HepG2 (cell line): ENCODE data around the gene SMIM11. TPM values are rescaled to one million over a fixed set of nuclear protein-coding genes. Genes with fewer than 3 reads are reported as not detected.
A peak's percentile ranks its signal among the peaks of the same experiment; 100 is the strongest.

Experiments
- ATRX ChIP-seq: sonication (generic); formaldehyde crosslinking; IDR thresholded peaks from 2 replicates; pipeline ENCODE4 v1.4.0; 2020; ENCODE audit warnings: missing genetic modification reagents, borderline replicate concordance
- CBX1 ChIP-seq: IDR thresholded peaks from one replicate; pipeline ENCODE4 v1.6.1; 2016; ENCODE audit warnings: antibody characterized with exemption, low read depth
- DDIT3 ChIP-seq: sonication (generic); formaldehyde crosslinking; IDR thresholded peaks from 2 replicates; pipeline ENCODE4 v1.4.0; 2020; ENCODE audit warnings: mild to moderate bottlenecking, missing genetic modification reagents
- GTF3A ChIP-seq: sonication (generic); formaldehyde crosslinking; conservative IDR thresholded peaks from 2 replicates; pipeline ENCODE4 v1.4.0; 2020; ENCODE audit warnings: mild to moderate bottlenecking, missing genetic modification reagents
- KDM6A ChIP-seq: IDR thresholded peaks from 2 replicates; pipeline ENCODE4 v1.6.1; 2016; ENCODE audit warnings: low read depth
- PAX8 ChIP-seq: sonication (generic); formaldehyde crosslinking; IDR thresholded peaks from 2 replicates; pipeline ENCODE4 v1.8.0; 2022; ENCODE audit warnings: mild to moderate bottlenecking, missing genetic modification reagents, borderline replicate concordance
- ZNF180 ChIP-seq: sonication (generic); formaldehyde crosslinking; IDR thresholded peaks from 2 replicates; pipeline ENCODE4 v1.4.0; 2020; ENCODE audit warnings: low read depth, missing genetic modification reagents, borderline replicate concordance
- ZNF24 ChIP-seq: fragments of 450-650 bp; IDR thresholded peaks from 2 replicates; pipeline ENCODE4 v1.6.1; 2017; ENCODE audit warnings: antibody characterized with exemption, mild to moderate bottlenecking
- ZNF260 ChIP-seq: sonication (generic); formaldehyde crosslinking; IDR thresholded peaks from 2 replicates; pipeline ENCODE4 v1.4.0; 2020; ENCODE audit warnings: missing genetic modification reagents, low read depth, mild to moderate bottlenecking, borderline replicate concordance
- ZNF513 ChIP-seq: sonication (generic); formaldehyde crosslinking; conservative IDR thresholded peaks from 2 replicates; pipeline ENCODE4 v1.5.0; 2020; ENCODE audit warnings: missing genetic modification reagents
- ZSCAN21 ChIP-seq: sonication (generic); formaldehyde crosslinking; IDR thresholded peaks from 2 replicates; pipeline ENCODE4 v1.8.0; 2022; ENCODE audit warnings: mild to moderate bottlenecking, missing genetic modification reagents, moderate library complexity, borderline replicate concordance
- polyA plus RNA-seq, 8 experiments: library from polyadenylated mRNA; depleted of rRNA in 3 of 8; stranded (reverse) in 7 of 8; unstranded in 1 of 8; fragments of >200 nt; fragmentation: Illumina TruSeq in 4 of 8; extraction: Trizol in 4 of 8; gene quantifications; 2 replicates each; pipeline versions ENCODE4 v1.2.1 to v1.2.3, GENCODE V29; 2011 to 2016; ENCODE audit warnings: low read depth in 4 of 8, missing spikeins in 1 of 8, mixed read lengths in 1 of 8; ENCODE audit not compliant: insufficient read depth in 1 of 8
- total RNA-seq, 5 experiments: library from RNA; depleted of rRNA; stranded (reverse); fragments of >200 nt; fragmentation: Illumina TruSeq; extraction: Trizol; gene quantifications; 2 replicates each; pipeline ENCODE4 v1.2.3, GENCODE V29; 2016; ENCODE audit warnings: low read depth in 1 of 5
- TF ChIP-seq, protein P1 (sequence below): sonication (generic); formaldehyde crosslinking; IDR thresholded peaks from 2 replicates; pipeline ENCODE4 v1.9.0; 2021; ENCODE audit warnings: mild to moderate bottlenecking, missing genetic modification reagents
- TF ChIP-seq, protein P2 (sequence below): sonication (generic); formaldehyde crosslinking; IDR thresholded peaks from 2 replicates; pipeline ENCODE4 v1.5.0; 2020; ENCODE audit warnings: mild to moderate bottlenecking, missing genetic modification reagents
- TF ChIP-seq, protein P3 (sequence below): IDR thresholded peaks from 2 replicates; pipeline ENCODE4 v1.6.1; 2012; ENCODE audit warnings: inconsistent platforms

The SMIM11 gene
- total and polyA plus RNA-seq, 2 of the 13 experiments (the other 11 are each of a cell fraction or from before 2014, with no cell fraction given) = 6.4 to 18.9 TPM

- TF ChIP-seq, protein P1, sequence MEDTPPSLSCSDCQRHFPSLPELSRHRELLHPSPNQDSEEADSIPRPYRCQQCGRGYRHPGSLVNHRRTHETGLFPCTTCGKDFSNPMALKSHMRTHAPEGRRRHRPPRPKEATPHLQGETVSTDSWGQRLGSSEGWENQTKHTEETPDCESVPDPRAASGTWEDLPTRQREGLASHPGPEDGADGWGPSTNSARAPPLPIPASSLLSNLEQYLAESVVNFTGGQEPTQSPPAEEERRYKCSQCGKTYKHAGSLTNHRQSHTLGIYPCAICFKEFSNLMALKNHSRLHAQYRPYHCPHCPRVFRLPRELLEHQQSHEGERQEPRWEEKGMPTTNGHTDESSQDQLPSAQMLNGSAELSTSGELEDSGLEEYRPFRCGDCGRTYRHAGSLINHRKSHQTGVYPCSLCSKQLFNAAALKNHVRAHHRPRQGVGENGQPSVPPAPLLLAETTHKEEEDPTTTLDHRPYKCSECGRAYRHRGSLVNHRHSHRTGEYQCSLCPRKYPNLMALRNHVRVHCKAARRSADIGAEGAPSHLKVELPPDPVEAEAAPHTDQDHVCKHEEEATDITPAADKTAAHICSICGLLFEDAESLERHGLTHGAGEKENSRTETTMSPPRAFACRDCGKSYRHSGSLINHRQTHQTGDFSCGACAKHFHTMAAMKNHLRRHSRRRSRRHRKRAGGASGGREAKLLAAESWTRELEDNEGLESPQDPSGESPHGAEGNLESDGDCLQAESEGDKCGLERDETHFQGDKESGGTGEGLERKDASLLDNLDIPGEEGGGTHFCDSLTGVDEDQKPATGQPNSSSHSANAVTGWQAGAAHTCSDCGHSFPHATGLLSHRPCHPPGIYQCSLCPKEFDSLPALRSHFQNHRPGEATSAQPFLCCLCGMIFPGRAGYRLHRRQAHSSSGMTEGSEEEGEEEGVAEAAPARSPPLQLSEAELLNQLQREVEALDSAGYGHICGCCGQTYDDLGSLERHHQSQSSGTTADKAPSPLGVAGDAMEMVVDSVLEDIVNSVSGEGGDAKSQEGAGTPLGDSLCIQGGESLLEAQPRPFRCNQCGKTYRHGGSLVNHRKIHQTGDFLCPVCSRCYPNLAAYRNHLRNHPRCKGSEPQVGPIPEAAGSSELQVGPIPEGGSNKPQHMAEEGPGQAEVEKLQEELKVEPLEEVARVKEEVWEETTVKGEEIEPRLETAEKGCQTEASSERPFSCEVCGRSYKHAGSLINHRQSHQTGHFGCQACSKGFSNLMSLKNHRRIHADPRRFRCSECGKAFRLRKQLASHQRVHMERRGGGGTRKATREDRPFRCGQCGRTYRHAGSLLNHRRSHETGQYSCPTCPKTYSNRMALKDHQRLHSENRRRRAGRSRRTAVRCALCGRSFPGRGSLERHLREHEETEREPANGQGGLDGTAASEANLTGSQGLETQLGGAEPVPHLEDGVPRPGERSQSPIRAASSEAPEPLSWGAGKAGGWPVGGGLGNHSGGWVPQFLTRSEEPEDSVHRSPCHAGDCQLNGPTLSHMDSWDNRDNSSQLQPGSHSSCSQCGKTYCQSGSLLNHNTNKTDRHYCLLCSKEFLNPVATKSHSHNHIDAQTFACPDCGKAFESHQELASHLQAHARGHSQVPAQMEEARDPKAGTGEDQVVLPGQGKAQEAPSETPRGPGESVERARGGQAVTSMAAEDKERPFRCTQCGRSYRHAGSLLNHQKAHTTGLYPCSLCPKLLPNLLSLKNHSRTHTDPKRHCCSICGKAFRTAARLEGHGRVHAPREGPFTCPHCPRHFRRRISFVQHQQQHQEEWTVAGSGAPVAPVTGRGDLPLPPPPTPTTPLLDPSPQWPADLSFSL (CRISPR knock-in tag) = no peak
- TF ChIP-seq GTF3A (CRISPR knock-in tag) (no peak), ZSCAN21 (CRISPR knock-in tag) (no peak), PAX8 (no peak), ZNF24 (no peak), DDIT3 (CRISPR knock-in tag) (no peak), ZNF513 (CRISPR knock-in tag) (no peak), ZNF260 (CRISPR knock-in tag) (no peak), KDM6A (no peak), ZNF180 (CRISPR knock-in tag) (no peak), CBX1 (no peak), ATRX (CRISPR knock-in tag) (no peak)
- TF ChIP-seq, protein P2, sequence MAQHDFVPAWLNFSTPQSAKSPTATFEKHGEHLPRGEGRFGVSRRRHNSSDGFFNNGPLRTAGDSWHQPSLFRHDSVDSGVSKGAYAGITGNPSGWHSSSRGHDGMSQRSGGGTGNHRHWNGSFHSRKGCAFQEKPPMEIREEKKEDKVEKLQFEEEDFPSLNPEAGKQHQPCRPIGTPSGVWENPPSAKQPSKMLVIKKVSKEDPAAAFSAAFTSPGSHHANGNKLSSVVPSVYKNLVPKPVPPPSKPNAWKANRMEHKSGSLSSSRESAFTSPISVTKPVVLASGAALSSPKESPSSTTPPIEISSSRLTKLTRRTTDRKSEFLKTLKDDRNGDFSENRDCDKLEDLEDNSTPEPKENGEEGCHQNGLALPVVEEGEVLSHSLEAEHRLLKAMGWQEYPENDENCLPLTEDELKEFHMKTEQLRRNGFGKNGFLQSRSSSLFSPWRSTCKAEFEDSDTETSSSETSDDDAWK (CRISPR knock-in tag) = no peak
- TF ChIP-seq, protein P3, sequence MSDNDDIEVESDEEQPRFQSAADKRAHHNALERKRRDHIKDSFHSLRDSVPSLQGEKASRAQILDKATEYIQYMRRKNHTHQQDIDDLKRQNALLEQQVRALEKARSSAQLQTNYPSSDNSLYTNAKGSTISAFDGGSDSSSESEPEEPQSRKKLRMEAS = peak; percentile 86
Measured at GRCh38 chr21:34351786-34352241, 23.5 kb upstream of the SMIM11 start (continued).
